ENCODE data around the gene CHMP3.

DNA sequence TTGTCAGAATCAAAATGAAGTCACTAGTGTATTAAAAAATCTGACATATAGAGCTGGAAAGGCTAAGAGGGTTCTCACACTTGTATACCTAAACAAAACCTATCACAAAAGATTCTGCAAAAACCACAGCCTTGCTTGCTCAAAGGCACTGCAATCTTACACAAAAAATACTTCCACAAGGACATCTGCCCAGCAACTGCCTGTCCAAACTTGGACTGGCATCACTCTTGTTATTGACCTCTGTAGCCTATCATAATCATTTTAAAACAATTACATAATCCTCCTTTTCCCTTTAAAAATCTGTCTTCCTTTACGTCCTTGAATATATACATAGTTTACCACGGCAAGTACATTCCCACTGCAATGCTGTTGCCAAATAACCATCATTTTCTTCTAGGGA lies 19.9 kb downstream of the CHMP3 start:
- TF ChIP-seq, protein P1, sequence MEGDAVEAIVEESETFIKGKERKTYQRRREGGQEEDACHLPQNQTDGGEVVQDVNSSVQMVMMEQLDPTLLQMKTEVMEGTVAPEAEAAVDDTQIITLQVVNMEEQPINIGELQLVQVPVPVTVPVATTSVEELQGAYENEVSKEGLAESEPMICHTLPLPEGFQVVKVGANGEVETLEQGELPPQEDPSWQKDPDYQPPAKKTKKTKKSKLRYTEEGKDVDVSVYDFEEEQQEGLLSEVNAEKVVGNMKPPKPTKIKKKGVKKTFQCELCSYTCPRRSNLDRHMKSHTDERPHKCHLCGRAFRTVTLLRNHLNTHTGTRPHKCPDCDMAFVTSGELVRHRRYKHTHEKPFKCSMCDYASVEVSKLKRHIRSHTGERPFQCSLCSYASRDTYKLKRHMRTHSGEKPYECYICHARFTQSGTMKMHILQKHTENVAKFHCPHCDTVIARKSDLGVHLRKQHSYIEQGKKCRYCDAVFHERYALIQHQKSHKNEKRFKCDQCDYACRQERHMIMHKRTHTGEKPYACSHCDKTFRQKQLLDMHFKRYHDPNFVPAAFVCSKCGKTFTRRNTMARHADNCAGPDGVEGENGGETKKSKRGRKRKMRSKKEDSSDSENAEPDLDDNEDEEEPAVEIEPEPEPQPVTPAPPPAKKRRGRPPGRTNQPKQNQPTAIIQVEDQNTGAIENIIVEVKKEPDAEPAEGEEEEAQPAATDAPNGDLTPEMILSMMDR (IDR thresholded peaks at IDR 0.05) = no peak
- TF ChIP-seq POLR2A (IDR thresholded peaks at IDR 0.05) = no peak

Data from Peyer's patch (tissue), 4 donors.